GM12874 (cell line): ENCODE results near the gene PEX16.

Experiments used
- TF ChIP-seq, protein P1 (sequence below): IDR thresholded peaks from 2 replicates; pipeline ENCODE4 v1.5.1; 2011; ENCODE audit warnings: low read depth, mild to moderate bottlenecking, control low read depth, low read length, moderate library complexity; ENCODE audit not compliant: insufficient read depth

PEX16 gene

DNA sequence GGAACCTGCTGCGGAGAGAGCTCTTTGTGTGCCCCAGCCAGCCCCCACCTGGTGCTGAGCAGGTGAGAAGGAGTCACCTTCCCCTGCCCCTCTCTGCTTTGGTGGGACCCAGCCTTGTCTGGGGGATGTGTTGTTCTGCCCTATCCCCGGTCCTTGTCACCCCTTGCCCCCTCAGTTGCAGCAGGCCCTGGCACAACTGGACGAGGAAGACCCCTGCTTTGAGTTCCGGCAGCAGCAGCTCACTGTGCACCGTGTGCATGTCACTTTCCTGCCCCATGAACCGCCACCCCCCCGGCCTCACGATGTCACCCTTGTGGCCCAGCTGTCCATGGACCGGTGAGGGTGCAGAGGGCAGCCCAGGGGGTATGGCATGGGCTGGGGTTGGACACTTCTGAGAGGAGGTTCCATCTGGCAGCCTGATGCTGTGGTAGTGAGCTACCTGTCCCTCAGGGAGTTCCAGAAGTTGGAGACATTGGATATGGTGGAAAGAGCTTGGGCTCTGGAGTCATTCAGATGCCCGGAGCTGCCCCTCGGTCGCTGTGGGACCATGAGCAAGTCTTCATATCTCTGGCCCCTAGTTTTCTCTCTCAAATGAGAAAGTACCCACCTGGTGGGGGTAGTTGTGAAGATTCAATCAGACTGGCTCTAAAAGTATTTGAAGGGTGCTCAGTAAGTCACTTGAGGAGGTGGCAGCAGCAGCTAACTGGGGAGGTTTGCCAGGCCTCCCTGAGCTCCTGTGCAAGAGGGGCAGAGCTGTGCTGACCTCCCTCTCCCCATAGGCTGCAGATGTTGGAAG lies 9.1 kb upstream of the PEX16 start:
- TF ChIP-seq, protein P1, sequence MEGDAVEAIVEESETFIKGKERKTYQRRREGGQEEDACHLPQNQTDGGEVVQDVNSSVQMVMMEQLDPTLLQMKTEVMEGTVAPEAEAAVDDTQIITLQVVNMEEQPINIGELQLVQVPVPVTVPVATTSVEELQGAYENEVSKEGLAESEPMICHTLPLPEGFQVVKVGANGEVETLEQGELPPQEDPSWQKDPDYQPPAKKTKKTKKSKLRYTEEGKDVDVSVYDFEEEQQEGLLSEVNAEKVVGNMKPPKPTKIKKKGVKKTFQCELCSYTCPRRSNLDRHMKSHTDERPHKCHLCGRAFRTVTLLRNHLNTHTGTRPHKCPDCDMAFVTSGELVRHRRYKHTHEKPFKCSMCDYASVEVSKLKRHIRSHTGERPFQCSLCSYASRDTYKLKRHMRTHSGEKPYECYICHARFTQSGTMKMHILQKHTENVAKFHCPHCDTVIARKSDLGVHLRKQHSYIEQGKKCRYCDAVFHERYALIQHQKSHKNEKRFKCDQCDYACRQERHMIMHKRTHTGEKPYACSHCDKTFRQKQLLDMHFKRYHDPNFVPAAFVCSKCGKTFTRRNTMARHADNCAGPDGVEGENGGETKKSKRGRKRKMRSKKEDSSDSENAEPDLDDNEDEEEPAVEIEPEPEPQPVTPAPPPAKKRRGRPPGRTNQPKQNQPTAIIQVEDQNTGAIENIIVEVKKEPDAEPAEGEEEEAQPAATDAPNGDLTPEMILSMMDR = no peak

DNA sequence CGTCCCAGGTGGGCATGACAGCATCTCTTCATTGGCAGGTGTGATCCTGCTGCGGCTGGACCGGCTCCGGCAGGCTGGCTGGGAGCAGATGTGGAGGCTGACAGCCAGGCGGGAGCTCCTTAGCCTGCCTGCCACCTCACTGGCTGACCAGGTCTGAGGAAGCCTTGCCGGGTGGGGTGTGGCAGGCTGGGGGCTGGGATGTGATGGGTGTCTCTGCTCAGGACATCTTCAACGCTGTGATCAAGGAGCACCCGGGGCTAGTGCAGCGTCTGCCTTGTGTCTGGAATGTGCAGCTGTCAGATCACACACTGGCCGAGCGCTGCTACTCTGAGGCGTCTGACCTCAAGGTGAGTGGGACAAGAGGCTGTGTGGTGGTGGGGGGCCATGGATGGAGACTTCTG lies 8.3 kb upstream of the PEX16 start:
- TF ChIP-seq, protein P1 = no peak

DNA sequence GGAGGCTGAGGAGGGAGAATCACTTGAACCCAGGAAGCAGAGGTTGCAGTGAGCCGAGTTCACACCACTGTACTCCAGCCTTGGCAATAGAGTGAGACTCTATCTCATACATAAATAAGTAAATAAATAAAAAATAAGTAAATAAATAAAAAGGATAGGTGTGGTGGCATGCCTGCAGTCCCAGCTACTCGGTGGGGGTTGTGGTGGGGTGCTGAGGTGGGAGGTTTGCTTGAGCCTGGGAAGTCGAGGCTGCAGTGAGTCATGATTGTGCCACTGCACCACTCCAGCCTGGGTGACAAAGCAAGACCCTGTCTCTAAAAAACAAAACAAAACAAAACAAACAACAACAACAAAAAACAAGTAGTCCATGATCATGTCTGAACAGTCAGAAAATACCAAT lies 7.9 kb upstream of the PEX16 start:
- TF ChIP-seq, protein P1 = no peak

DNA sequence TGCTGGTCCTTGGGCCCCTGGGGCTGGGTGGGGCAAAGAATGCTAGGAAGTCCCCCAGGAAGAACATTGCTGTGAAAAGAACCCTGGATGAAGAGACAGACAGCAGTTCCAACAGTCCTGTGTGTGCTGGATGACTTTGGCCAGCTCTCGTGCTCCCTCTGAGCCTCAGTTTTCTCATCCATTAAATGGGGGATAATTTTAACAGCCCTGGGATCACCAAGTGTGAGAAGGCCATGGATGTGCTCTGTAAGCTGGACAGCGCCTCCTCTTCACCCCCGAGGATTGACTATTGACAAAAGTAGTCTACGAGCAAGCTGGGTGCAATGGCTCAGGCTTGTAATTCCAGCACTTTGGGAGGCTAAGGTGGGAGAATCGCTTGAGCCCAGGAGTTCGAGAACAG lies 7.2 kb upstream of the PEX16 start:
- TF ChIP-seq, protein P1 = no peak

DNA sequence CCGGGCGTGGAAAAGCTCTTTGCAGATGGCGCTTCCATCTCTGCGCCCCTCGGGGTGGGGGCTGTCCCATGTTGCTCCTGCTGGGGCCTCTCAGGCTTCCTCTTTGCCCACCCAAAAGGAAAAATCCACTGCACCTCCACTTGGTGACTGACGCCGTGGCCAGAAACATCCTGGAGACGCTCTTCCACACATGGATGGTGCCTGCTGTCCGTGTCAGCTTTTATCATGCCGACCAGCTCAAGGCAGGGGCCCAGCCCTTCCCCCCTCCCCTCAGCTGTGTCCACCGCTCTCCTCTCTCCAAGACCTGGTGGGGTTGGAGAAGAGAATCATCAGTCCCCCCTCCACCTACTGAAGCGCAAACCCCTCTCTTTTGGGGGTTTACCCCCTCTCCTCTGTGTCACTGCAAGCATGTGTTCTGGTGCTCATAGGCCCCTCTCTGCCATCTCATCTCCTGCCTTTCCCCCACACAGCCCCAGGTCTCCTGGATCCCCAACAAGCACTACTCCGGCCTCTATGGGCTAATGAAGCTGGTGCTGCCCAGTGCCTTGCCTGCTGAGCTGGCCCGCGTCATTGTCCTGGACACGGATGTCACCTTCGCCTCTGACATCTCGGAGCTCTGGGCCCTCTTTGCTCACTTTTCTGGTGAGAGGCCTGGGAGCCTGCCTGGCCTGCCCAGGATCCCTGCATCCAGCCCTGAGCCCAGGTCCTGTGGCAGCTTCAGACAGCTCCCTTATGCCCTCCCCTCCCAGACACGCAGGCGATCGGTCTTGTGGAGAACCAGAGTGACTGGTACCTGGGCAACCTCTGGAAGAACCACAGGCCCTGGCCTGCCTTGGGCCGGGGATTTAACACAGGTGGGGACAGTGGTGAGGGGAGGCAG lies 6.6 kb upstream of the PEX16 start:
- TF ChIP-seq, protein P1 = no peak

DNA sequence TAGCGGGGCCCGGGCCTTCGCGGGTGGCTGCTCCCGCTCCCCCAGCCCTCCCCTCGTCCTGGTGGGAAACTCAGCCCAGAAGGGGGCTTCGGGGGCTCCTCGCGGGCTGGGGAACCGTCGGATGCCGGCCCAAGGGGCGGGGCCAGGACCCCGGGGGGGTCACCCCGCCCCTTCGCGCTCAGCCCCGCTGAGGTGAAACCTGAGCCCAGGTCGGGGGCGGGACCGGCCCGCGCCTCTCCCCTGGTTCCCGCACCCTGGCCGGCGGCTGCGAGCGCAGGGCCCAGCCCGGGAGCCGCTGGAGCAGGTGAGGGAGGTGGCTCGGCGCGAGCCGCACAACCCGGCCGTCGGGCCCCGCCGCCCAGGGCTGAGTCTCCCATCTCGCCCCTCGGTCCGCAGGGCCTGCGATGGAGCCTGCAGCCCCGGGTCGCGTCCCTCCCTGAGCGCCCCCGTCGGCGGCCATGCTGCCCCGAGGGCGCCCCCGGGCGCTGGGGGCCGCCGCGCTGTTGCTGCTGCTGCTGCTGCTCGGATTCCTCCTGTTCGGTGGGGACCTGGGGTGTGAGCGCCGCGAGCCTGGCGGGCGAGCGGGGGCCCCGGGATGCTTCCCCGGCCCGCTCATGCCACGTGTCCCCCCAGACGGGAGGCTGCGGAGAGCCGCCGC lies 4.9 kb upstream of the PEX16 start, which contains the start of gene LARGE2:
Gene LARGE2 (plus strand): TSS at position 232 of the 658 bp plus-strand sequence. CDS start 227 bp downstream, at position 459.
- TF ChIP-seq, protein P1 = no peak
